ENCODE data around the gene TBC1D14.

GRCh38 chr4:6889736-6890324 is 19.8 kb upstream of the TBC1D14 start:
- TF ChIP-seq CTCF (IDR thresholded peaks at IDR 0.05) (no peak), POLR2AphosphoS5 (IDR thresholded peaks at IDR 0.05; ENCODE audit: low read depth, low read length) (no peak), EP300 (IDR thresholded peaks at IDR 0.05; ENCODE audit: borderline replicate concordance in 1 of 2, low read depth in 1 of 2, low read length in 1 of 2) (no peak)
